Stimulated activated CD4-positive, alpha-beta T cell treated with anti-CD3 and anti-CD28 coated beads, Interleukin-2, amount 100 ng/mL, for 48 hours (primary cell): ENCODE measurements around the gene NXN.
"Not testable (repeated sequence)": the region's sequence is repeated elsewhere in the genome, so short reads cannot be mapped to it uniquely, and the experiment has no call there.

Source experiments
- DNase-seq, 2 donors: peaks; one replicate each; pipeline ENCODE4 v3.0.0-alpha.2; 2020

NXN gene

DNA sequence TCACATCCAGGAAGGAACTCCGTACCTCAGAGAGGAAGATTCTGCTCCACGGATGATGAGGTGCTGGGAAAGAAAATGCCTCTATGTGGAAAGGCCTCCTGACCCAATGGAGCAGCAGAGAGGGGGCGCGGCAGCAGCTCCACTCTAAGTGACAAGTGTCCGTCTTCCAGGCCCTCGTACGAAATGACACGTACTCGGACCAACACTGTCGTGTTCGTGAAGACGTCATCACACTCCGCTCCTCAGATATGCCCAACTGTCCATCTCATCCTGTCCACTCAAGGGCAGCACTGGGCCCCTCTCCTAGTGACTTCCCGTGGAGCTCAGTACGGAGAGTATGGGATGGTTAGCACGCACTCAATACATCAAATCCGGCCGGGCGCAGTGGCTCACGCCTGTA lies 165.2 kb downstream of the NXN start:
- DNase-seq = no peak

DNA sequence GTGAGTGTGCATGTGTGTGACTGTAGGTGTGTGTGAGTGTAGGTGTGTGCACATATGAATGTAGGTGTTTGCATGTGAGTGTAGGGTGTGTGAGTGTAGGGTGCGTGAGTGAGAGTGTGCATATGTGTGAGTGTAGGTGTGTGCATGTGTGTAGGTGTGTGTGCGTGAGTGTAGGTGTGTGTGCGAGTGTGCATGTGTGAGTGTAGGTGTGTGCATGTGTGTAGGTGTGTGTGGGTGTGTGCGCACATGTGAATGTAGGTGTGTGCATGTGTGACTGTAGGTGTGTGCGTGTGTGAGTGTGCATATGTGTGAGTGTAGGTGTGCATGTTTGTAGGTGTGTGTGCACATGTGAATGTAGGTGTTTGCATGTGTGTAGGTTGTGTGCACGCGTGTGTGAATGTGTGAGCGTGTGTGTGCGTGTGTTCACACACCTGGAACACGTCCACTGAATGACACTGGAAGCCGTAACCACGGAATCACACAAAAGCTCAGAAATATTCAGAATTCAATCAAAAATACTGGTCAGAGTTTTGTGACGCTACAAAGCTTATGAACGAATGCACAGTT lies 166.9 kb downstream of the NXN start:
- no peak for DNase-seq

DNA sequence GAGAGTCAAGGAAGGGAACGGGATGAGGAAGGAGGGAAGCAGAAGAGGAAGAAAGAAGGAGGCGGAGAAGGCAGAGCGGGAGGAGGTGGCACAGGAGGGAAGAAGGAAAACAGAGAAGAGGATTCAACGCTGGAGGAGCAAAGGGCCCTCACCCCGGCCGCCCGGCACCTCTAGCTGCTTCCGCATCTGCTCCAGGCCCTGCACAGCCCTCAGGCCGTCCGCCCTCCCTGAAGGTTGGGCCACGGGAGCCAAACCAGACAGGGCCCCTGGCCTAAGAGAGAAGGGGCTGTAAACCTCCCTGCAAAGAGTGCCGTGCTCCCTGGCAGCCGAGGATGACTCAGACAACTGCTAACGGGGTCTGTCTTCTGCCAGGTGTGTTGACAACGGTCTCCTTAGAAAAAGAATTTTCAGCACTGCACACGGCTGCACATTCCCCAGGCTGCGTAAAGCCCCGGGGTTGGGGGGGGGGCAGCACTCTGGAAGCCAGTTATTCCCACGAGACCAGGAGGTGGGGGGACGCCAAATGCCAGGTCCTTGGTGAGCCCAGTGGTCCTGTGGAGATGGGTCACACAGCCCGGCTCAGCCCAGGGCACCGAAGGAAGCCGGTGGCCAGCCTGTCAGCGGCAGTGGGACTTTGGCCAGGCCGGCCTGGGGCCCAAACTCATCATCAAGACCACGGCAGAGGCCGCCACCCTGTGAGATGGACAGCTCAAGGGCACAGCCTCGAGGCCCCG lies 168.4 kb downstream of the NXN start:
- no peak for DNase-seq

DNA sequence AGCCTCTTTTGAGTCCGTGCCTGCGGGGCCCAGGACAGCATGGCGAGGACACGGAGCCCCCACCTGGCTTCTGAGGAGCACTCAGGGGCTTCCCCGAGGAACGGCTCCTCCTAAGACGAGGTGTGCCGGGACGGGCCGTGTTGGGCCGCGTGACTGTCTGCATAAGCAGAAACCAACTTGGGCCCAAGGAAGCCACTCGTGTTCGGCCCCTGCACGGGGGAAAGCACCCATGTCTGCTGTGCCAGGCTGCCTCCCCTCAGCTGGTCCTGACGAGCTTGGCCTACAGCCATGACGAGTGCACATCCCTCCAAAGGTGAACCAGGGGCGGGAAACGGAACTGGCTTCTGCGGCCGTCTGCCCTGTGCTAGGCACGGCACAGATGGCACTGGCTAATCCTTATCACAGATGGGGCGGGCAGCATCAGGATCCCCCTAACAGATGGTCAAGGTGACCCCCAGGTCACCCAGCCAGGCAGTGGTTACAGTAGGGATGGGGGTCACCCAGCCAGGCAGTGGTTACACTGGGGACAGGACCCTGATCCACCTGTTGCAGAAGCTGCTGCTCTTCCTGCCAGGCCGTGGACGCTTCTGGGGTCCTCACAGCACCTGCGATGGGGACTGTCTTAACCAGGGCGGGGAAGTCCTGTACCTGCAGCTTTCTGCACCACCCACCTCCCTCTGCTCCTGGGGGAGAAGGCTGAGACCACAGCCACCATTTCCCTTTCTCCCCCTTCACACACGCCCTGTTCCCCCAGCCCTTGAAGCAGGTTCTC lies 171.9 kb downstream of the NXN start:
- DNase-seq = no peak

DNA sequence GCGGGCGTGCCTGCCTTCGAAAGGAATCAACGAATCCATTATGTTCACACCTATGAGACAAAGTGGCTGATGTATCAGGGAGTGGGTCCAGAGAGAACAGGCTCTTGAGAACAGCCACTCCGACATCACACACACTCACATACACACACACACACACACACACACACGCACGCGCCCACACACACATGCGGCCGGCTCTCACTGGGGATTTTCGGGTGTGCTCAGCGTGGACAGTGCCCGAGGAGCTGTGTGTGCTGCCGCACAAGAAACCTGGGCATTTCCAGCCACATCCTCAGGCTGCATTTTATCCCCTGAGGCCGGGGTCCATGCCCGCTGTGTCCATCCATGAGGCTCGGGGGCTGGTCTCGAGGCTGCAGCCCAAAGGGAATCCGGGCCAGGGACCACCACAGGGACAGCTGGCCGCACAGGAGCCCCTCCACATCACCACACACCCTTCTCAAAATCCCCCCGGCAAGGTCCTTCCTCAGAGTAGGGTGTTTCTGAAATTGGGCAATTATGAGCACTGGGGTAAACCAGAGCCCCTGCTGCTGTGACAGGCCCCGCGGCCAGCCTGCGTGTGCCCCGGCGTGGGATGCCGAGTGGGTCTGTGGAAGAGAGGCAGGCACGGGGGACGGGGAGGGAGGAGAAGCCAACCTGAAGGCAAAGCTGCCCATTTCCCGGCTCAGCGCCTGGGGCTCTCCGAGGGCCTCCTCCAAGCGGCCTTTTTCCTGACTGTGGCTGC lies 172.6 kb downstream of the NXN start:
- DNase-seq = no peak

DNA sequence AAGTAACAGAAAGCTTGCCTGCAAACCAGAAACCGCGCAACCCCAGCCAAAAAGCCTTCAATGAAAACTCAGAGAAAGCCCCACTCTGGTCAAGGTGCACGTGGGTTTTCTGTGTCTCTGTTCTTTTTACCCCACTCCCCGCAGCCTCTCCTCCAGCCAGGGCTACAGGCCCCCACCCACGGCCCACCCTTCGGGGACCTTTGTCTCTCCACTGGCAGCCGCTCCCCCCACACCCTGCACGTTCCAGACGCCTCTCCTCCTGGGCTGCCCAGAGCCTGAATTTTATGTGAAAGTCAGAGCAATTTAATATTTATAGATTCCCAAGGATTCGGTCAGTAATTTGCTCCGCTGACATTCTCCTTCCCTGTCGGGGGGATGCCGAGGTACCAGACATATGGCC lies 173.2 kb downstream of the NXN start:
- DNase-seq = no peak

DNA sequence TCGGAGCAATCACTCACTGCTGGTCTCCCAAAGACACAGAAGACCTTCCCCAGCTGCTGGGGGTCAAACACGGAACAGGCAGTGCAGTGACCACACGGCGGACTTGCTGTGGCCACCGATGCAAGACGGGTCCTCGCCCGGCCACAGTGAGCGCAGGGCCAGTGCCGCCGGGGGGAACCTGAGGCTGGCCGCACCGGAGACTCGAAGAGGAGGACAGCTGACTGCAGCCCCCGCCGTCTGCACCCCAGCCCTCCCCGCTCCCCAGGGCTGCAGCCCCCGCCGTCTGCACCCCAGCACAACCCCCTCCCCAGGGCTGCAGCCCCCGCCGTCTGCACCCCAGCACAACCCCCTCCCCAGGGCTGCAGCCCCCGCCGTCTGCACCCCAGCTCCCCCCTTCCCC lies 173.7 kb downstream of the NXN start:
- DNase-seq = not testable (repeated sequence)

DNA sequence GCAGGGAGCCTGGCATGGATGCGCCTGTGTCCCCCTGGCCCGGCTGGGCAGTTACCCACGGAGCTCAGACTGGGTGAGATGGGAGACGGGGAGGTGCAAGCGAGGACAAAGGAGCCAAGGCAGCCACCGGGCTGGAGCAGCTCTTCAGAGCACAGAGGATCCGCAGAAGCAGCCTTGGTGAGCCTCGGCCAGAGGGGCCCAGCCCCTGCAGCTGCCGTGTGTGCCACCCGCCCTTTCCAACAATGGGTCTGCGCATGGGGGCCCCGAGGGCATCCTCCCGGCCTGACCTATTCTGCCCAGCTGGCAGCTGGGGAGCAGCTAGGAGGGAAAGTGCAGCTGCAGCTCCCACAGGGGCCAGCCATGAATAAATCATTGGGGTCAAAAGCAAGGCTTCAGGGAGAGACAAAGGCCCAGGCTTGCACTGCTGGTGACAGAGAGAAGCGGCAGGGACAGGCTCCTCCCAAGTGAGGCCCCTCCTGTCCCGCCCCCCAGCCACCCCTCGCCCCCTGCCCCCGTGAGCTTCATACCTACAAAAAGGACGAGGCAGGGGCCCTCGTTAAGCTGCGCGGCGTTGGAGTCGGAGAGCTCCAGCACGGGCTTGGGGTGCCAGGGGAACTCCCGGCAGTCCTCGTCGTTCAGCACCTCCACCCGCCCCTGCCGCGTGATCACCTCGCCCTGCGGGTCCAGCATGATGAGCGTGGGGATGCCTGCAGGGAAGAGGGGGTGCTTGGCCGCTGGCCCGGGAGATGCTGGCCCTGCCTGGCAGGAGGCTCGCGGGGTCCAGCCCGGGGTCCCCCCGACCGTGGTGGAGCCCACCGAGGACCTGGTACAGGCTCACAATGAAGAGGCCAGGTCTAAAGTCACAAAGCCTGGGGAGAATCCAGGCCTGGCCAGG lies 174.8 kb downstream of the NXN start:
- no peak for DNase-seq

DNA sequence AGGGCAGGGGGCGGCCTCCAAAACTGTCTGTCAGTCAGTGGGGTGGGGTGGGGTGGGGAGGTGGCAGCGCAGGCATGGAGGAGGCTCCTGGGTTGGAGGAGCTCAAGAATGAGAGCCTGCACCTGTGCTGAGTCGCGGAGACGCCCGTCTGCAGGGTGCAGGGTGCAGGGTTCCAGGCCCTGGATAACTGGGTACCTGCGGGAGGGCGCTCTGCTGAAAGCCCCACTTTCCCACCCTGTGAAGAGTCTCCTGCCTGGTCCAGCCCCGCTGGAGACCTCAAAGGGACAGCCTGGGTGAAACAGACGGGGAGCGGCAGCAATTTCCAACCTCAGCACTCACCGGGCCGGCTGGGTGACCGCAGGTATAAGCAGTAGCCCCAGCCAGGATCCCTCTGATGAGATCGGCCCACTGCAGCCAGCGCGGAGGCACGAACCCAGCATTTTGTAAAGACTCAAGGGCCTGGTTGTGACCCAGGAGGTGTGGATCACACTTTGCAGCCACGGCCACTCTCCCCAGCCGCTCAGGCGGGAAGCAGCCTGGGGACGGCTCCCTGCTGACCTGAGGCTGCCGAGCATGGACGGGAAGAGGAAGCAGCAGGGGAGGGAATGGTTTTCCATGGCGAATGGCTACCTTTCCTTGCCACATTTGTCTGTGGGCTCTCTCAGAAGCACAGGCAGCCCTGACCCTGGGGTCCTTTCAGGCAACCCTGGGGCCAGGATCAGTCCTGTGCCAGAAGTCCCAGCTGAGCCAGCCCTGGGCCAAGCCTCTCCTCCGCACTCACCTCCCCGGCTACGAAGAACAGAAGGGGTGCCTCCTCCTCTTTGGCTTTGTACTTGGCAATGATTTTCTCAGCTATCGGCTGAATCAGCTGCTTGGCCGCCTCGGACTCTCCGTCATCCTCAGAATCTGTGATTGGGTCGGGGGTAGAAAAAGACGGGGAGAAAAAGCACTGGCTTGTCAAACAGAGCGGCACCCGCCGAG lies 176.4 kb downstream of the NXN start:
- DNase-seq = no peak

DNA sequence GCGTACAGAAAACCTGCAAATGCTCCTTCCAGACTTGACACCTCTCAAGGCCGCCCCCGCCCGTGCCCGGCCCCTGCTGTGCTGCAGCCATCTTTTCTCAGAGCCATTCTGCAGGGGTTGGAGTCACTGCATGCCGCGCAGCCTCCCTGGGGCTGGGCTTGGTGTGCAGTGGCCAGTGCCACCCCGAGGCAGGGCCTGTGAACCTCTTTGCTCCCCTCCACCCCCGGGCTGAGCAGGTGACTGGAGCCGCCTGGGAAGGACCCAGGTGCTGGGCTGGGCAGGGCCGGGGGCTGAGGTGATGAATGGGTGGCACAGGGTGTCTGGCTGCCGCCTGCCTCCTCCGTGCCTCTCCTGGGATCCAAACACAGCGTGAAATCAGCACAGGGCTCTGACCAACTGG lies 177.1 kb downstream of the NXN start:
- no peak for DNase-seq

DNA sequence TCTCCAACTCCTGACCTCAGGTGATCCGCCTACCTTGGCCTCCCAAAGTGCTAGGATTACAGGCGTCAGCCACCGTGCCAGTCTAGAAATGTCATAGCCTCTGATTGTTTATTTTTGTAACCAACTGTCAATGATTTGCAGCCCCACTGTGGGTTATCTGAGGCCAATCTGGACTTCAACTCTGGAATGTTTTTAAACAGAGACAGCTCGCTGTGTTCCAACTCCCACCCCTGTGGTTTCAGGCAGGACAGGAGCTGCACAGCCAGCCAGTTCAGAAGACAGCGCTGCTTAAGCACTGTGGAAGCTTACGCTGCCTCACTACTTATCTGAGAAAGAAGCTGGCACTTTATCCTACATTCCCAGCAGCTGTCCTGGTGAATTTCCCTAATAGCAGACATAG lies 177.9 kb downstream of the NXN start:
- no peak for DNase-seq

DNA sequence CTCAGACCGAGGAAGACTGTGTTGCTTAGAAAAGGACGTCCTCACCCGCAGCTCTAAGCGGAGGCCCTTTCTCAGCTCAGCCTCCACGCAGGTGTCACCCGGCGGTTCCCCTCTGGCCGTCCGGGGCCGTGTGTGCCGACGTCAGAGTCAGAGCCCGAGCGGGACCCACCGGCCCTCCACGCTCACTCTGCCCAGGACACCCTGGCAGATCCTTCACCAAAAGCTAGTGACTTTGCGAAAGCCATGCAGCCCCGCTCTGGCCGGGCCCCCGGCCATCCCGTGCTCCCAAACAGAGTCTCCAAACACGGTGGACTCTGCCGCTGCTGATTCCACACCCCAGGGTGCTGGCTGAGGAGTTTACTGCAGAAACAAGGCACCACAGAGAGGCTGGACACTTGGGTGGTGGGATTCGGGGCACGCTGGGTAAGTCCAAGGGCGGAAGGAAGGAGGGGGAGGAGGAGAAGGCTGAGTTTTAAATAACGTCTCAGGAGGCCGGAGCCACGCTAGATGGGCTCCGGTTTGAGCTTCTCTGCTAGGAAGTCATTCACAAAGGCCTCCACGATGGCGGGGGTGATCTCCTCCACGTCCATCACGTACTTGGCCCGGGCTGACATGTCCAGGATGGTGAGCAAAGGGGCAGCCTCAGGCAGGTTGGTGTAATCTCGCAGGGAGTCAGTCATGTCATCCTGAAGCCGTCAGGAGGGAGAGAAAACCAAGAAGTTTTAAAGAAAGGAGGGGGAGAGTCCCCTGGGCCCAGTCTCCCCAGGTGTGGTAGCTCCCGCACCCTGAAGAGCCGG lies 178.9 kb downstream of the NXN start:
- DNase-seq = no peak

DNA sequence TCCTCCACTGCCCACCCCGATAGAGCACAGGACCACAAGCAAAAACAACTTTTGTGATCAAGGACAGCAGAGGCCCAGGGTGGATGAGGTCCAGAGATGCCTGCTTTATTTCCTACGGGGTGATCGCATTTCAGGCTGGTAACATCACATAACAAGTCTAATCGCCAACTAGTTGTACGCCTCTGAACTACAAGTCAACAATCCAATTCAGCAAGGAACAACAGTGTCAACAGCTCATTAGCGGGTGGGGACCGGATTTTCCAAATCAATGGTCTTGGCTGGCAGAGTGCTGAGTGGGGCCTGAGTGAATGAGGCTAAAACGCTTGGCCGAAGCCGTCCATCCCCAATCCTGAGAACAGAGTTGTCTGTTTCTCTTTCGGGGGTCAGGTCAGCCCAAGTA lies 180.3 kb downstream of the NXN start:
- no peak for DNase-seq

DNA sequence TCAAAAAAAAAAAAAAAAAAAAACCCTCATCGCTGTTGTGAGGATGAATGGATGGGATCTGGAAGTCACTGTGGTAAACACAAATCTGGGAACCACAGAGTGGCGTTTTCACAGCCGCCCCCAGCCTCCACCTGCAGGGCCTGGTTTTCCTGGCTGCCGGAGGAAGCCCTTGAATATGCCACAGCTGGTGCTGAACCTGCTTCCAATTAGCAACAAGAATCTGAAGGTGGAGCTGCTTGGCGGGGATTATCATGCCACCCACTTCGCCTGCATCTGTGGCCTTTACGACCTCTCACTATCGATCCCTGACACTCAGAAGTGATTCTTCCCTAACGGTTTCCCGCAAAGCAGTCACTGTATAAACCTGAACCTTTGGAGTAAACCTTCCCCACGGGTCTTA lies 181.3 kb downstream of the NXN start:
- DNase-seq = no peak

DNA sequence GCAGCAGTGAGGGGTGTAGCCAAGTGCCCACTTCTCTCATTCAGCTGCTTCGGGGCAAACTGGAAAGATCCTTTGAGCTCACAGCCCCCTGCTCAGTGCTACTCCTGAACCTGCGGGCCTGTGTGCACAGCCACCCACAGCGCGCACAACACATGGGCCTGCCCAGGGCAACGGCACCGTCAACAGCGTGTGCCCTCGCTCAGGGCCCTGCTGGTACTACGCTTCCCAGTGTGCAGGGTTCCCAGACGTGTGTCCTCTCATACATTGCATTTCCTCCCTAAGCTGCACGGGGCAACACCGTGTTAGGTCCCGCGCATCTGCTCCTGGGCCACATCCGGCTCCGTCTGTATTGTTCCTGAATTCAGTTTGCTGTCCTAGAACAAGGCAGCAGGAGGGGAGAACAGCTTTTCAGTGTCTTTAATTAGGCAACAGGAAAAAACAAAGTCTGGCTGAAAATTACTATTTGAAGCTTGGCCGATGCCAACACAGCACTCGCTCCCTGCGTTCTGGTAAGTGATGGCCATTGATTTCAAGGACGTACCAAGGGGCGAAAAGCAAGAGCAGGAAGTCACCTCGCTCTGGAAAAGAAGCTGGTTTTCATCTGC lies 182.2 kb downstream of the NXN start:
- DNase-seq = no peak

DNA sequence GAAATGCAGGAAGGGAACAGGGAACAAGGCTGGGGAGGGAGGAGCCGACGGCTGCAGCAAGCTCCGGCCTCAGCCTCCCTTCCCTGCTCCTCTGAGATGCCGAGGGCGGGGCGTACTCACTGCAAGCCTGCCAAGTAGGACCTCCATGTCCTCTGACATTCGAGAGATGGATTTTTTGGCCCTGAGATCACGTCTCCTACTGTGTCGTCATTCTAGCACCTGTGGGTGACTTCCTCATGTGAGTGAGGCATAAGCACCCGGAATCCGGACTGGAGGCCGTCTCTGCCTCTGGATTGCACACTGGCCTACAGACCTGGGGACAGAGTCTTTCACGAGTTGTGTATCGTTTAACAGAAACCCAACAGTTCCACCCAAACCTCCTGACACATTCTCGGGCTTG lies 183.0 kb downstream of the NXN start:
- DNase-seq = no peak

DNA sequence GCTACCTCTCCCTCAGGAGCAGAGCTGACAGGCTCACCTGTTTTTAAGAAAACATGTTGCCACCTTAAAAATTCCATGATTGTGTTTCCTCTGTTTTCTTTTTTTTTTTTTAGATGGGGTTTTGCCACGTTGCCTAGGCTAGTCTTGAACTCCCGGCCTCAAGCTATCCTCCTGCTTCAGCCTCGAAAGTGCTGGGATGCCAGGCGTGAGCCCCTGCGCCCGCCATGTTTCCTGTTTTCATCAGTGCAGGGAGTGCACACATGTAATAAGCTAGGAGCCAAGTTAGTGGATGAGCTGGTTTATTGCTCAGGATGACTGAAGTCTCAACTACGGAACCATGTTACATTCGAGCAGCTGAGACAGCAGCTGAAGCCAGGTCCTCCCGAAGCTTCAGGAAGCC lies 183.9 kb downstream of the NXN start:
- DNase-seq = no peak

DNA sequence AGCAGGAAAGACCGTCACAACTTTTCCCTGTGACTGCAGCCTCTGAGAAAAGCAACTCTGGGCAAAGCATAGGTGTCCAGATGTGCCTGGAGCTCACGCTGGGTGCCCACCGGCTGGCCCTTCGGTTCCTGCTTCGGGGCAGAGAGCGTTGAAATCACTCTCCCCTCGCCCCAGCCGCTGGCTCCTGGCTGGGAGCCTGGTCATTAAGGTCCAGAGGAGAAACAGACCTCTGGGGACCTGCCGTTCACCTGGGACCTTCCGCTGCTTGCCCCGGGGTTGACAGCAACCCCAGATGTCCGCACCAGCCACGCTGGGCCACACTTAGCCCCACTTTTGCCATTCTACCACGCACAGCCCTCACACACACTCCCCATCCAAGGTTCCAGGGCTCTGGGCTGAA lies 184.3 kb downstream of the NXN start:
- no peak for DNase-seq

DNA sequence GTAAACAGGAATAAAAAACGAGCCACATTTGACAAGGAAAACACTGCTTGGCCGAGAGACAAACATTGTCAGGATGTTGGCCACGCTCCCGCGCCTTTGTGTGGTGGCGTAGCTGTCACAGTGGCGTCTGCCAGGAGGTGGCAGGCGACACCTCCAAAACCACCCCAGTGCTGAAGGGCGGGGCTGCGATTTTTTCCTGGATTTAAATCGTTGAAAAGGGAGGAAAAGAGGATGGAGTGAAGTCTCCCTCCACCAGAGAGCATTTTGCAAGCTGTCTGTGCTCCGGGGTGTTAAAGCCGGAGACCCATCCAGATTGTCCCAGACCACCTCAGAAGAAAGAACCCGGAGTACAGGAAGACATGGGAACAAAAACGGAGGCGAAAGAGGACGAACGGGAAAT lies 184.7 kb downstream of the NXN start:
- DNase-seq = peak; percentile 44 to 45

DNA sequence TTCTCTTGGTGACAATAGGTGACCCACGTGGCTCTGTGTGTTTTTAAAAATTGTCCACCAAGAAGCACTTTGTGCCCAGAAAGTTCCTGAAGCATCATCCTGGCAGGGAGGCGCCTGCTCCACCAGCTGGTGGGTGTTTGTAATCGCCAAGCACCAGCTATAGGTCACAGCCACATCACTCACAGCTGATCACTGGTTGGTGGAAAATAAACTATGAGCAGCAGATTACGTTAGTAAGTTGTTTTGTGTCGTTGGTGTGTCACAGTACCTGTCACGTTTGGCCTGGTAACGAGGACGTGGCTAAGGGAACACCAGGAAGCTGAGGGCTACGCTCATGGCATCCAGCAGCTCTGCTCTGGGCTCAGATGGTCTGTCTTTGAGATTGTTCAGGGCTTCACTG lies 187.3 kb downstream of the NXN start:
- DNase-seq = no peak
